ENCODE results near the gene MYBPH. TPM values are rescaled to one million over a fixed set of nuclear protein-coding genes. Genes with fewer than 3 reads are reported as not detected.

MYBPH gene
- polyA plus RNA-seq, 1 donor: 278 TPM

DNA sequence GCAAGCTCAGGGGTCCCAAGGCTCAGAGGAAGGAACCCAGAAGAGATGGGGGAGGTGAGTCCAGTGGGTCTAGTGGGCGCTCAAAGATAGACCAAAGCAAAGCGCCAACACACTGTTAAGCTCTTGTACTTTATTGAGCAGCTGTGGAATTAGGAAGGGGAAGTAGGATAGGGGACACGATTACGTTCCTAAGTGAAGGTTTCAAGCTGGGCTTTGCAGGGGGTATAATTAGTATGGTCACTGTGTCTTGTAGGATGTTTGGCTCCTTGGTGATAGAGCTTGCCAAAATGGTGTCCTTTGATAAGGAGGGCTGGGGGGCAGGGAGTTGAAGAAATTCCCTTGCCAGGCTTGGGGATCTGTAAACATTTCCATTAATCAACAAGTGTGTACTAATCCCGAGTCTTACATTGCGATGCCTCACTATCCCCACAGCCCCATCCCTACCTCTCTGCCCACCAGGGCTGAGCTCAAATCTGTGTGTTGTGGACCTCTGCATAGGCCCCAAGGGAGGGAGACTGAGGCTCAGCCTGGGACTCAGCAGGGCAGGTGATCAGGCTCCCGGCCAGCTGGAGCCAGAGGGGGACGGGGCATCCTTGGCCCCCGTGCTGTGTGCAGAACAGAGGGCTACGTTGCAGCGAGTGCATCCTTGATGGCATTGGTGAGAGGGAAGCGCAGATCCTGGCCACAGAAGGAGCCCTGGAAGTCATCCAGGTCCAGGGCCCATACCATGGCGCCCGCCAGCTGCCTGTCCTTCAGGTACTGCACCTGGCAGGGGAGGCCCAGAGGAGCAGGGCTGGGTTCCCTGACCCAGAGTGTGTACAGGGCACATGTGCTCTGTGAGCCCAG is 3.4 kb upstream of the MYBPH start:
- no peak for DNase-seq (ENCODE audit: low read depth)

DNA sequence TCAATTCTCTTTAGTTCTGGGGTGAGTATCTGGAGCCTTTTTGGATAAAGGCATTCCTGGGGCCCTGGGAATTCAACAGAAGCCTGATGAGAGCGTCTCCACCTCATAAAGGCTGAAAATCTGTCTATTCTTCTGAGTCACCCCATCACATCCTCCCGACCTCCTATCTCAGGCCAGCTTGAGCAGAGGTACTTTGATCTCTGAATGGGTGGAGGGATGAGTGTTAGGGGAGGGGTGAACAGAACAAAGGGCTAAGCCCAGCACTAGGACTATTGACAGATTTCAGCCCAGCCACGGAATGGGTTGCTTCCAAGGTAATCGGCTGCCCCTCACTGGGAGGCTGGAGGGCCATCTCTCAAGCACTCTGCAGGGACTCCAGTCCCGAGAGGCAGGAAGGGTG is 2.5 kb upstream of the MYBPH start:
- DNase-seq (ENCODE audit: low read depth): no peak

GRCh38 chr1:203177470-203178039 is 1.9 kb upstream of the MYBPH start:
- DNase-seq (ENCODE audit: low read depth): no peak

- DNase-seq (ENCODE audit: low read depth): no peak
Observed at GRCh38 chr1:203177036-203177405, 1.4 kb upstream of the MYBPH start.

- no peak for DNase-seq (ENCODE audit: low read depth)
Observed at GRCh38 chr1:203176273-203177035, 828 bp upstream of the MYBPH start.

- DNase-seq (ENCODE audit: low read depth): no peak
Observed at GRCh38 chr1:203175827-203176241, 208 bp upstream of the MYBPH start.

GRCh38 chr1:203174324-203174985 is 1.2 kb downstream of the MYBPH start:
- DNase-seq (ENCODE audit: low read depth): no peak

- no peak for DNase-seq (ENCODE audit: low read depth)
Observed at GRCh38 chr1:203173566-203173965, 2.1 kb downstream of the MYBPH start.

DNA sequence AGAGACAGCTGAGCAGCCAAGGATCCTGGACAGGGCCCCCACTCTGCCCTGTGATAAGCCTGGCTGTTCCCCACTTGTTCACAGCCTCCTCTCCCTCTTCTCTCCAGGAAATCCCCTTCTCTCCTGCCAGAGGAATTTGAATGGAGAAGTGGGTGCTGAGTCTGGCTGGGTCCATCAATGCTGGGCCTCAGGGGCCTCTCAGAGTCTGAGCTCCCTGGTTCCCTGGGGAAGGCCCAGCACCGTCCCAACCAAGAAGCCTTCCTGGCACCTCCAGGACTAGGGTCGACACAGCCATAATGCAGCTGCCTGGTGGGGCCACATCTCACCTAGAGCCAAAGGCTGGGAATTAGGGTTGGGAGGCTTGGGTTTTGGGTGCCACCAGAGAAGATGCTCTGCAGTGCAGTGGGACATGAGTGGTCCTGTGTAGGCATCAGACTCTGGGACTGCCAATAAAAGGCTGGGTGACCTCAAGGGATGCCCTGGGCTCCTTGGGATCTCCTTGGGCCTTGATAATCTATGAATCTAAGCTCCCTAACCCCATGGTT is 2.5 kb downstream of the MYBPH start:
- no peak for DNase-seq (ENCODE audit: low read depth)

- no peak for DNase-seq (ENCODE audit: low read depth)
Observed at GRCh38 chr1:203172184-203173010, 3.2 kb downstream of the MYBPH start.

DNA sequence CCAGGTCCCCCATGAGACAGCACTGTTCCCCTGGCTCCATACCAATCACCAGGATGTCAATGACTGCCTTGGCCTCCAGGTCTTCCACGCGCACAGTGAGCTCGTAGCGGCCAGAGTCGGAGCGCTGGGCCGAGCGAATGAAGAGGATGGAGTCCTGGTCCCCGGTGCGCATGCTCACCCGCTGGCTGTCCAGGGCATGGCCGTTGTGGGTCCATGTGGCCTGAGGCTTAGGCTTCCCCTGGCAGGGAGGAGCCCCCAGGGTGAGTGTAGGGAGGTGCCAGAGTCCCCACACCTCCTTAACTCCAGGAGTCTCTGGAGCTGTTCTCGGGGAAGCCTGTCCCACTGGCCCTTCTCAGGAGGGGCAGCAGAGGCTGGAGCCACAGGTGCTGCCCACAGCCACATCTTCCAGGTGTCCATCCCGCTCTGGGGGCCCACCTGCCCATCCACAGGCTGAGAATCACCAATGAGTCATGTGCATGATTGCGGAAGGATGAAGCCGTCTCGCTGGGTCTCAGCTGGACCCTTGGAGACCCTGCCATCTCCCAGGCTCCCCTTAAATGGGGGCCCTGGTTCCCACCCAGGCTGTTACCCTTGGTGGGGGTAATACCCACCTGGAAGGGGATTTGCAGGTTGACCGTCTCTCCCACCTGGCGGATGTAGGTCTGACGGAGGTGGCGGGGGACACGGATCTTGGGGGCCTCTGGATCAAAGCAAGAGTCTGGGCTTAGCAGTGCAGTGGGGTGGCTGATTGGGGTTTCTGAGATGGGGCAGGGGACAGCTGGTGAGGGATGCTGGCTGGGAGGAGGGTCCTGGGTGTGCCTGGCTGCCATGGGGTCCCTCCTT is 4.1 kb downstream of the MYBPH start:
- DNase-seq (ENCODE audit: low read depth): no peak

DNA sequence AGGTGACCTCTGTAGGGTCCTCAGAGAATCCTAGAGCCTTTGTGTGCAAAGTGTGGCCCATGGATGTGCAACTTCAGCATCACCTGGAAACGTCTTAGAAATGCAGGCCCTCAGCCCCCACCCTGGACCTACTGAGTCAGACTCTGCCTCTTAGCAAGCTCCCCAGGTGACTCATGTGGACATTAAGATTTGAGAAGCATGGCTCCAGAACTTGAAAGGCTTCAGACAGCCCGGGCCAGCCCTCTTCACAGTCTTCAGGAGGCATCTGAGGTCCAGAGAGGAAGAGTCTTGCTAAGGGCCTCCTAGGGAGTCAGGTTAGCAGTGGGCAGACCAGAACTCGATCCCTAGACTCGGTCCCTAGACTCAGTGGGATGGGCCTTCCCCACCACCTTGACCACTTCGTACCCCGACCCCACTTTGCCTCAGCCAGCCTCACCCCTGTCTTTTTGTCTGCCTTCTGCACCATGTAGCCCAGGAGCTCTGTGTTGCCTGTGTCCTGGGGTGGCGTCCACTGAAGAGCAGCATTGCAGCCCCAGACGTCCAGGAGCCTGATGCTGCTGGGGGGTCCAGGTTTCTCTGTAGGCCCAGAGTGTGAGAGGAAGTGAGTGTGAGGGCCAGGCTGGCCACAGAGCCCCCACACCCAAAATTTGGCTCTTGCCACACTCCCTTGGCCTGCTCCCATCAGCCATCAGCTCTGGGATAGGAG is 4.8 kb downstream of the MYBPH start:
- DNase-seq (ENCODE audit: low read depth): no peak

DNA sequence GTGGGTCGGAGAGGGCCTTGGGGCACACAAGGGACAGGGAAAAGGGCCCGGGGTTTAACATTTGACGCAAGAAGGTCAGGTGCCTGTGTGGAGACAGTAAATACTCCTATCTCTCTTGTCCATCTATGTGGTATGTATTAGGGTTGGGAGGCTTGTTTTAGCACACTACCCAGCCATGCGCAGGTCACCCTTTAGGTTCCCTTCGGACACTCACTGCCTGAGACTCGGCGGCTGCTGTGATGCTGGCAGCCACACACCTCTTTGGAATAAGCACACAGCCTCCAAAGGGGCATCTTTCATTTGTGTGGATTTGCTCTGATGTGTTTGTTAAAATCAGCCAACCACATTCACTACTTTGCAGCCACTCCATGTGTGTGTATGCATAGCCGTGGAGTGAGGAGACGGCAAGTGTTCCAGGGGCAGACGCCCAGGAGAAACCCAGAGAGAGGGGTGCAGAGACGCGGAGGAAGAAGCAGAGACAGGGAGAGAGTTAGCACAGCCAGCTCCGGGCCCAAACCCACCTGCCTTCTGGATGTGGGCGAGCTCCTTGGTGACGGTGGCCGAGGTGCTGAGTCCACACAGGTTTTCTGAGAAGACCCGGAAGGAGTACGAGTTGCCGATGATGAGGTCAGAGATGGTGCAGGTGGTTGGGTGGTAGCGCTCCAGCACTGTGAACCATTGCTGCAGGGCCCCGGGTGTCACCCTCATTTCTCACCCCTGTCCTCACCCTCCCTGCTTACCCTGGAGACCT is 5.7 kb downstream of the MYBPH start:
- no peak for DNase-seq (ENCODE audit: low read depth)

DNA sequence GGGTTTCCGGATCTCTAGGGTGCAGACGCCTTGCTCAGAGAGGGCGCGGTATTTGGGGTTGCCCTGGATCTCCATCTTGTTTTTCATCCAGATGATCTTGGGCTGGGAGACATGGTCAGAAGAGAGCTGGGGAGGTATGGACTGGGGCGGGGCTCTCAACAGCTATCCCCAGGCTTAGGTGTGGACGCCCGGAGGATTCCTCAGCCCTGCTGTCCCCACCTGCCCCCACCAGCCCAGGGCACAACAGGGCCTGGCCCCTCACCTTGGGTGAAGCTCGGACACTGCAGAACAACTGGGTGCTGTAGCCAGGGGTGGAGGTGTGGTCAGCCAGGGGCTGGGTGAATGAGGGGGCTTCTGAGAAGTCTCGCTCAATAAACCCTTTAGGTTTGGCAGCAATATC is 6.6 kb downstream of the MYBPH start:
- DNase-seq (ENCODE audit: low read depth): no peak

DNA sequence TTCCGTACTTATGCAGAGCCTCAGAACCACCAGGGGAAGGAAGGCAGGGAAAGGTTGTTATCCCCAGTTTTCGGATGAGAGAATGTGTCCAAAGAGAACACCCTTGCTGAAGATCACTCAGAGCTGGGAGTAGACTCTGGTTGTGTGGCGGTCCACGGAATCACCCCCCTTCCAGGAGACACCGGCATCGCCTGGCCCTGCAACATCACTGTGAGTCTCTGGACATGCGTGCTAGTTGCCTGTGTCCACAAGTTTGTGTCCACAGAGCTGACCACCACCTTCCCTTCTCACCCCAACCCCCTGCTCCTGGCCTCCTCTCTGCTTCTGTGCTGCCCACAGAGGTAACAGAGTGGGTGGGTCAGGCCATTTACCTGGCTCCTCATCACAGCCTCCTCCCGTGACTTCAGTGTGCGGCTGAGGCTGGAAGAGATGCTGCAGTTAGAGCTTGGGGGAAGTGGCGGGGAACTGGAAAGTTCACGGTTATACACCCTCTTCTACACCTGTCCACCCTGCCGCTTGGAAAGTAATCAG is 7.3 kb downstream of the MYBPH start:
- DNase-seq (ENCODE audit: low read depth): no peak

- no peak for DNase-seq (ENCODE audit: low read depth)
Observed at GRCh38 chr1:203167913-203168200, 7.8 kb downstream of the MYBPH start.

GRCh38 chr1:203167026-203167912 is 8.4 kb downstream of the MYBPH start:
- no peak for DNase-seq (ENCODE audit: low read depth)
